NCI-H510A (cell line): ENCODE results near the gene RPA4.
"Not testable (repeated sequence)": the region's sequence is repeated elsewhere in the genome, so short reads cannot be mapped to it uniquely, and the experiment has no call there.

Experiments
- DNase-seq: peaks from one replicate; lab custom pipeline; 2025; lab: John Stamatoyannopoulos, UW

The RPA4 gene, protein sequence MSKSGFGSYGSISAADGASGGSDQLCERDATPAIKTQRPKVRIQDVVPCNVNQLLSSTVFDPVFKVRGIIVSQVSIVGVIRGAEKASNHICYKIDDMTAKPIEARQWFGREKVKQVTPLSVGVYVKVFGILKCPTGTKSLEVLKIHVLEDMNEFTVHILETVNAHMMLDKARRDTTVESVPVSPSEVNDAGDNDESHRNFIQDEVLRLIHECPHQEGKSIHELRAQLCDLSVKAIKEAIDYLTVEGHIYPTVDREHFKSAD

DNA sequence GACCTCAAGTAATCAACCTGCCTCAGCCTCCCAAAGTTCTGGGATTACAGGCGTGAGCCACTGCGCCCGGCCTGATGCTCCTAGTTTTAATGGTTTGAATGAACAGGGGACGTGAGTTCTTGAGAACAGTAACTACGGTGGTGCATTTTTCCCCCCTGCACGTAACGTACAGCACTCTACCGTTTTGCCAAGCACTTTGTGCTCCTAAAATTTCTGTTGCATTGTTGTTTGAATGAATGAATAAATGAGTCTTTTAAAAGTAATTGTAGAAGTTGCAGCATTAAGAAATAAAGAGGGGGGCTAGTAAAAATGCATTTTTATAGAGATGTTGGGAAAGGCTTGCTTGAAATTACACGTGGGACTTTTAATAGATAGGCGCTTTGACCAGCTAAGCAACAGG, at the start of gene RPA4:
RPA4 (plus strand) TSS at position 301 of the 400 bp plus-strand sequence. CDS start 403 bp downstream, outside the sequence.
- no peak for DNase-seq

DNA sequence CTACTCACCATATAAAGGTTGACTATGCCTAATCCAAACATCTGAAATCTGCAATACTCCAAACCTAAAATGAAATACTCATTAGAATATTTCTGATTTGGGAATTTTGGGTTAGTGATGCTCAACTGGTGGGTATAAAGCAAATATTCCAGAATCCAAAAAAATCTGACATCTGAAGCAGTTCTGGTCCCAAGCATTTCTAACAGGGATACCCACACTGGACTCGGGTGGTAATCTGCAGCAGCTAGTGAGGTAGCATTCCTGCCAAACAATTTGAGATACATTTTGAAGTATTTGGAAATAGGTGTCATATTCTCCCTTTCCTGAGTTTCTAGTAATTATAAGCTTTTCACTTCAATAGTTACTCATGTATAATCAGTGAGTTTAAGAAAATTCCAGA, 49.6 kb upstream of the RPA4 start:
- DNase-seq: no peak

DNA sequence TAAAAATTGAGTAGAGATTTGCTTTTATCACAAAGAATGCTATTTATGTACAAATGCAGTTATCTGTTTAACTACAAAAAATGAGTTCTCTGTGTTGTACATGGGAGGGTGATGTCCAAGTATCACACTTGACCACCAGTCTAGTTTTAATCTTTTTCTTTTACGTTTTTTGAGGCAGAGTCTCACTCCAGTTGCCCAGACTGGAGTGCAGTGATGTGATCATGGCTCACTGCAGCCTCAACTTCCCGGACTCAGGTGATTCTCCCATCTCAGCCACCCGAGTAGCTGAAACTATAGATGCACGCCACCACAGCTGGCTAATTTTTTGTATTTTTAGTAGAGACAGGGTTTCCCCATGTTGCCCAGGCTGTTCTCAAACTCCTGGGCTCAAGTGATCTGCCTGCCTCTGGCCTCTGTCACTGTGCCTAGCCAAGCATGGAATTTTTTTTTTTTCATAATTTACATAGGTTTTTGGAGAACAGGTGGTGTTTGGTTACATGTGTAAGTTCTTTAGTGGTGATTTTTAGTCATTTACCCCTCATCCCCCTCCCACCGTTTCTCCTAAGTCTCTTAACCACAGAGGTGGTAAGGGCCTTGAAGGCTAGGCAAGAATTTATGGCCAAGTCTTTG, 47.9 kb upstream of the RPA4 start:
- no peak for DNase-seq

GRCh38 chrX:96837808-96838207, 45.9 kb upstream of the RPA4 start:
- DNase-seq: no peak

- no peak for DNase-seq
Measured at GRCh38 chrX:96838537-96838936, 45.2 kb upstream of the RPA4 start.

DNA sequence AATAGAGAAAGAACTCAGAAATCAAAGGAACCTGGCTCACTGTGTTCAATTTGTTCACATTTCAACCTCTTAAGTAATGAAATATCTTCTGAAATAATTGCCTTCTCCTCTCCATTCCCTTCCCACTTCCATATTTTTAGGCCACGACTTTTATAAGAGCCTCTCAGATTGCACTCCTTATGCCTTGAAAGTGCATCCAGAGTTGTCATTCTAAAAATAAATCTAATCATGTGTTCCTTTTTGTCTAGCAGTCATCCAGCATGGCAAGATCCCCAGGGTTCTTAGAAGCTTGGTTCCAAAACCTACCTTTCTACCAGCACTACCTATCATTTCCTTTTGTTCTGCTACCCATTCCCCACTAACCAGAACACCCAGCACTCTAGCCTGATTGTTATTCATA, 42.4 kb upstream of the RPA4 start:
- DNase-seq: no peak

DNA sequence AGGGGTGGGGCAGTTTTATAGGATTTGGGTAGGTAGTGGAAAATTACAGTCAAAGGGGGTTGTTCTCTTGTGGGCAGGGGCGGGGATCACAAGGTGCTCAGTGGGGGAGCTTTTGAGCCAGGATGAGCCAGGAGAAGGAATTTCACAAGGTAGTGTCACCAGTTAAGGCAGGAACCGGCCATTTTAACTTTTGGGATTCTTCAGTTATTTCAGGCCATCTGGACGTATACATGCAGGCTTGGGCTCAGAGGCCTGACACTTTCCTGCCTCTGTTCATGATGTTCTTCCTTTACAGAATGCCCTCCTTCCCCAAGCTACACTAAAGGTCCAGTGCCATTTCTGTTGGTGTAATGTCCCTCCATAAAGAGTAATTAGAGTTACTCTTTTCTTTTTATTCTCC, 41.8 kb upstream of the RPA4 start:
- DNase-seq: not testable (repeated sequence)

GRCh38 chrX:96843566-96843965, 40.1 kb upstream of the RPA4 start:
- DNase-seq: no peak

- no peak for DNase-seq
Measured at GRCh38 chrX:96846841-96847240, 36.9 kb upstream of the RPA4 start.

- not testable (repeated sequence) for DNase-seq
Measured at GRCh38 chrX:96859422-96859821, 24.3 kb upstream of the RPA4 start.

DNA sequence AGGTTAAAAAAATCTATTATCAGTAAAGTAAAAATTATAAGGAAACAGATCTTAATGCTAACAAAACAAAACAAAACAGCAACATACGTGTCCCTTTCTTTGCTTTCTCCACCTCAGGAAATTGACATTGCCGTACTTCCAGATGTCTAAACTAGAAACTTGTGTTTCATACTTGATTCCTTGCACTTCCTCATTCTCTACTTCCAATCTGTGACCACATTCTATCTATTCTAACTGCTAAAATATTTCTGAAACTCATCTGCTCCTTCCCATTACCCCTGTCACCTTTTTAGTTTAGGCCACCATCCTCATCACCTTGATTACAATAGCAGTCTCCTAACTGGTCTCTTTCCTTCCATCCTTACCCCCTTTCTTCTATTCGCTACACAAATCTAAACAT, 22.5 kb upstream of the RPA4 start:
- no peak for DNase-seq

GRCh38 chrX:96861661-96862060, 22.0 kb upstream of the RPA4 start:
- DNase-seq: no peak

GRCh38 chrX:96884027-96884426, 319 bp downstream of the RPA4 start:
- no peak for DNase-seq

DNA sequence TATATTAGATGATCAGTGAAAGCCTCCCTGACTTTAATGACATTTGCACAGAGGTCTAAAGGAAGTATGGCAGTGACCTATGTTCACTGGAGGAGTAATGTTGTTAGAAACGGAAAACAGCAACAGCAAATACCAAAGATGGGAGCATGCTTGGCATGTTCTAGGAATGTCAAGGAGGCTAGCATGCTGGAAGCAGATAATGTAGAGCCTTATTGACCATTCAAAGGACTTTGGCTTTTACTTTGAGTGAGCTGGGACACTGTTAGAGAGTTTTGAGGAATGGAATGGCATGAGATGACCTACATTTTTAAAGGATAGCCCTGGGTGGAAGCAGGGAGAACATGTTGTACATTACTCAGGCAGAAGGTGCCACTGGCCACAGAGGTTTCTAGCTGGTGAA, 6.0 kb downstream of the RPA4 start:
- DNase-seq: no peak

GRCh38 chrX:96906741-96907140, 23.0 kb downstream of the RPA4 start:
- DNase-seq: no peak

DNA sequence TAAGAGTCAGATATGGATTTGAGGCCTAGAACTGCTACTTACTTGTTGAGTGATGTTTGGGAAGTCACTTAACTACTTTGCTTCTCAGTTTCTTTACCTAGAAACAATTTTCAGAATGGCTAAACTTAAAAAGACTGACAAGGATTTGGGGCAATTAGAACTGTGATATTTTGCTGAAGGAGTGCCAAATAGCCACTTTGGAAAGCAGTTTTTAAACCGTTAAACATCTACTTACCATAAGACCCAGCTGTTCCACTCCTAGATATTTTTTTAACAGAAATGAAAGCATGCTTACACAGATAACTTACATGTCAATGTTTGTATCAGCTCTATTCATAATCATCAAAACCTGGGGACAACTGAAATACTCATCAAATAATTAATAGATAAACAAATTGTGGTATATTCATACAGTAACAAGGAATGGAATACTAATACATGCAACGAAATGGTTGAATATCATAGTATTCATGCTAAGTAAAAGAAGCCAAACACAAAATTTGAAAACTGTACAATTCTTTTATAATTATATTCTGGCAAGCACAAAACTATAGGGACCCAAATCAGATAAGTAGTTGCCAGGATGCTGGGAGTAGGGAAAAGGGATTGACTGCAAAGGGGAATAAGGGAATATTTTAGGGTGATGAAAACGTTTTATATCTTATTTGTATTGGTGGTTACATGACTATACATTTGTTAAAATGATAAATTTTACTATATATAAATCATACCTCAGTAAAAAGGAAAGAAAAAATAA, 24.0 kb downstream of the RPA4 start:
- DNase-seq: no peak

DNA sequence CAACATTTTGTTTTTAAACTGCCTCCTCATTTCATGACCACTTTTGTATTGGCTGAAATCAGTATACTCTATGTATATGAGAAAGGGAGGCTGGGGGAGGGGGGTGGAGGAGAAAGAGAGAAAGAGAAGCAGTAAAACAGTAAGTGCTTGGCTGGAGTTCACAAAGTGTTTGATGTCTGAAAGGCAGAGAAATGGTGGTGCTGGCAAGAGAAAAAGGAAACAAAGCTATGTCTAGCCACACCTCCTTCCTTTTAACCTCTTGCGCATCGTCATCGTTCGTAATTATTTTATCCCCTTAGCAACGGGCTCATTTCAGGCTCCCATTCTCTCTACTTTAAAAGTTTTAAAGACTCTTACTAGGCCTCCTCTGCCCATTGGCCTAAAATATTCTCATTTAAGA, 25.6 kb downstream of the RPA4 start:
- no peak for DNase-seq

DNA sequence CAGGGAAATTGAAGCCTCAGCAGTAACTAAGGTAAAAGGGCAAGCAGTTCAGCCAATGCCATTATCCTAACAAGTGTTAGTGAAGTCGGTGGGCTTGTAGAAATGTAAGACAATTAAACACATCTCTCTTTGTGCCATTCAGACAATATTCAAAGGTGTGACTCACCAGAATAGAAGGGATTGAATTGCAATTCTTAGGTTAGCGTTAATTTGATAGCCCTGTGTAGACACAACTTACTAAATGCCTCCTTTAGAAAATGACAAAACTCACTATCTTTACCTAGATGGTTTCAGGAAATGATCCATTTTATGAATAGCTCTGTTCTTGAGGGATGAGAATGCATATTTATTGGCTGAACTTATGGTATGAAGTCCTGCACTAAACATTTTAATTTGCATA, 35.2 kb downstream of the RPA4 start:
- DNase-seq: no peak

GRCh38 chrX:96919672-96920071, 36.0 kb downstream of the RPA4 start:
- DNase-seq: no peak

- no peak for DNase-seq
Measured at GRCh38 chrX:96924581-96924980, 40.9 kb downstream of the RPA4 start.

- no peak for DNase-seq
Measured at GRCh38 chrX:96929036-96929435, 45.3 kb downstream of the RPA4 start.
